HepG2 (cell line): Measurements from ENCODE around the gene CELSR2. TPM values are rescaled to one million over a fixed set of nuclear protein-coding genes. Genes with fewer than 3 reads are reported as not detected.

Experiments
- ELF3 ChIP-seq: IDR thresholded peaks from 2 replicates; pipeline ENCODE4 v1.6.1; 2016; ENCODE audit warnings: missing genetic modification reagents, missing compliant biosample characterization
- ESRRA ChIP-seq: sonication (generic); formaldehyde crosslinking; IDR thresholded peaks from 2 replicates; pipeline ENCODE4 v1.5.1; 2020; ENCODE audit warnings: mild to moderate bottlenecking, low read depth, missing genetic modification reagents
- NAIF1 ChIP-seq: sonication (generic); formaldehyde crosslinking; IDR thresholded peaks from 2 replicates; pipeline ENCODE4 v1.5.0; 2020; ENCODE audit warnings: mild to moderate bottlenecking, missing genetic modification reagents, borderline replicate concordance
- SIX1 ChIP-seq: sonication (generic); formaldehyde crosslinking; IDR thresholded peaks from 2 replicates; pipeline ENCODE4 v1.4.0; 2020; ENCODE audit warnings: missing genetic modification reagents, borderline replicate concordance
- SMAD9 ChIP-seq: sonication (generic); formaldehyde crosslinking; IDR thresholded peaks from 2 replicates; pipeline ENCODE4 v1.5.1; 2020; ENCODE audit warnings: mild to moderate bottlenecking, missing genetic modification reagents
- ZBTB20 ChIP-seq: sonication (generic); formaldehyde crosslinking; IDR thresholded peaks from 2 replicates; pipeline ENCODE4 v1.8.1; 2023; ENCODE audit warnings: missing genetic modification reagents, low read depth, mild to moderate bottlenecking, borderline replicate concordance
- ZKSCAN5 ChIP-seq: sonication (generic); formaldehyde crosslinking; IDR thresholded peaks from 2 replicates; pipeline ENCODE4 v1.5.1; 2020; ENCODE audit warnings: mild to moderate bottlenecking, missing genetic modification reagents
- ZMYM3 ChIP-seq: sonication (generic); formaldehyde crosslinking; IDR thresholded peaks from 2 replicates; pipeline ENCODE4 v1.5.1; 2020; ENCODE audit warnings: mild to moderate bottlenecking, missing genetic modification reagents
- ZNF20 ChIP-seq: sonication (generic); formaldehyde crosslinking; IDR thresholded peaks from 2 replicates; pipeline ENCODE4 v1.4.0; 2020; ENCODE audit warnings: mild to moderate bottlenecking, moderate library complexity, missing genetic modification reagents
- ZNF224 ChIP-seq: sonication (generic); formaldehyde crosslinking; IDR thresholded peaks from 2 replicates; pipeline ENCODE4 v1.5.0; 2020; ENCODE audit warnings: mild to moderate bottlenecking, missing genetic modification reagents
- ZNF468 ChIP-seq: sonication (generic); formaldehyde crosslinking; IDR thresholded peaks from 2 replicates; pipeline ENCODE4 v1.8.0; 2022; ENCODE audit warnings: mild to moderate bottlenecking, moderate library complexity, missing genetic modification reagents
- ZNF484 ChIP-seq: sonication (generic); formaldehyde crosslinking; IDR thresholded peaks from 2 replicates; pipeline ENCODE4 v1.5.1; 2020; ENCODE audit warnings: mild to moderate bottlenecking, low read depth, missing genetic modification reagents, borderline replicate concordance
- polyA plus RNA-seq, 8 experiments: library from polyadenylated mRNA; depleted of rRNA in 3 of 8; stranded (reverse) in 7 of 8; unstranded in 1 of 8; fragments of >200 nt; fragmentation: Illumina TruSeq in 4 of 8; extraction: Trizol in 4 of 8; gene quantifications; 2 replicates each; pipeline versions ENCODE4 v1.2.1 to v1.2.3, GENCODE V29; 2011 to 2016; ENCODE audit warnings: low read depth in 4 of 8, missing spikeins in 1 of 8, mixed read lengths in 1 of 8; ENCODE audit not compliant: insufficient read depth in 1 of 8
- total RNA-seq, 5 experiments: library from RNA; depleted of rRNA; stranded (reverse); fragments of >200 nt; fragmentation: Illumina TruSeq; extraction: Trizol; gene quantifications; 2 replicates each; pipeline ENCODE4 v1.2.3, GENCODE V29; 2016; ENCODE audit warnings: low read depth in 1 of 5
- TF ChIP-seq, protein P1 (sequence below): sonication (generic); formaldehyde crosslinking; IDR thresholded peaks from 2 replicates; pipeline ENCODE4 v1.4.0; 2020; ENCODE audit warnings: mild to moderate bottlenecking, missing genetic modification reagents, borderline replicate concordance
- TF ChIP-seq, protein P2 (sequence below): sonication (generic); formaldehyde crosslinking; IDR thresholded peaks from 2 replicates; pipeline ENCODE4 v1.5.1; 2020; ENCODE audit warnings: missing genetic modification reagents, mild to moderate bottlenecking, borderline replicate concordance
- TF ChIP-seq, protein P3 (sequence below): IDR thresholded peaks from 2 replicates; pipeline ENCODE4 v1.6.1; 2016; ENCODE audit warnings: low read depth, missing genetic modification reagents, missing compliant biosample characterization
- TF ChIP-seq, protein P4 (sequence below): IDR thresholded peaks from 2 replicates; pipeline ENCODE4 v1.6.1; 2016; ENCODE audit warnings: mild to moderate bottlenecking, missing biosample characterization, missing genetic modification reagents

CELSR2 gene
- total and polyA plus RNA-seq, 2 of the 13 experiments (the other 11 are each of a cell fraction or from before 2014, with no cell fraction given): 4.0 to 6.6 TPM

DNA sequence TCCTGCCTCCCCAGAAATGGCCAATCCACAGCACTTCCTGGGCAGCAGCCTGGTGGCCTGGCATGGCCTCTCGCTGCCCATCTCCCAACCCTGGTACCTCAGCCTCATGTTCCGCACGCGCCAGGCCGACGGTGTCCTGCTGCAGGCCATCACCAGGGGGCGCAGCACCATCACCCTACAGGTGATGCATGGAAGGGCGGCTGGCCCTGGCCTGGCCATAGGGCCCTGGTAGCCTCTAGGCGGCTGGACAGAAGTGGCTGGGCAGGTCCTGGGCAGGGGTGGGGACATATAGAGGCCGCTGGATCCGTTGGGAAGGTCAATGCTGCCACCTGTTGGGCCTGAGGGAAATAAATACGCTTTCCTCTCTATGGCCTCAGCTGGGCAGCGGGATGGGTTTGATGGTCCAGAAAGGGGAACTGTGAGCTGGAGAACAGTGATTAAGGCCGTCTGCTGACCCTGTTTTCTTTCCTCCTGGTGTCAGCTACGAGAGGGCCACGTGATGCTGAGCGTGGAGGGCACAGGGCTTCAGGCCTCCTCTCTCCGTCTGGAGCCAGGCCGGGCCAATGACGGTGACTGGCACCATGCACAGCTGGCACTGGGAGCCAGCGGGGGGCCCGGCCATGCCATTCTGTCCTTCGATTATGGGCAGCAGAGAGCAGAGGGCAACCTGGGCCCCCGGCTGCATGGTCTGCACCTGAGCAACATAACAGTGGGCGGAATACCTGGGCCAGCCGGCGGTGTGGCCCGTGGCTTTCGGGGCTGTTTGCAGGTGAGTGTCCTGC, 14.4 kb downstream of the CELSR2 start (continued):
- TF ChIP-seq ZNF484 (CRISPR knock-in tag) (no peak), ZMYM3 (CRISPR knock-in tag) (peak; percentile 77), SMAD9 (no peak), ZKSCAN5 (CRISPR knock-in tag) (no peak), ELF3 (CRISPR knock-in tag) (peak; percentile 78), ZNF468 (CRISPR knock-in tag) (no peak), ZBTB20 (peak; percentile 95; the same call in 1 of the 2 replicates), ZNF20 (CRISPR knock-in tag) (no peak), NAIF1 (CRISPR knock-in tag) (no peak), ESRRA (peak; percentile 53; the same call in 1 of the 2 replicates), SIX1 (CRISPR knock-in tag) (no peak), ZNF224 (no peak)
- TF ChIP-seq, protein P1, sequence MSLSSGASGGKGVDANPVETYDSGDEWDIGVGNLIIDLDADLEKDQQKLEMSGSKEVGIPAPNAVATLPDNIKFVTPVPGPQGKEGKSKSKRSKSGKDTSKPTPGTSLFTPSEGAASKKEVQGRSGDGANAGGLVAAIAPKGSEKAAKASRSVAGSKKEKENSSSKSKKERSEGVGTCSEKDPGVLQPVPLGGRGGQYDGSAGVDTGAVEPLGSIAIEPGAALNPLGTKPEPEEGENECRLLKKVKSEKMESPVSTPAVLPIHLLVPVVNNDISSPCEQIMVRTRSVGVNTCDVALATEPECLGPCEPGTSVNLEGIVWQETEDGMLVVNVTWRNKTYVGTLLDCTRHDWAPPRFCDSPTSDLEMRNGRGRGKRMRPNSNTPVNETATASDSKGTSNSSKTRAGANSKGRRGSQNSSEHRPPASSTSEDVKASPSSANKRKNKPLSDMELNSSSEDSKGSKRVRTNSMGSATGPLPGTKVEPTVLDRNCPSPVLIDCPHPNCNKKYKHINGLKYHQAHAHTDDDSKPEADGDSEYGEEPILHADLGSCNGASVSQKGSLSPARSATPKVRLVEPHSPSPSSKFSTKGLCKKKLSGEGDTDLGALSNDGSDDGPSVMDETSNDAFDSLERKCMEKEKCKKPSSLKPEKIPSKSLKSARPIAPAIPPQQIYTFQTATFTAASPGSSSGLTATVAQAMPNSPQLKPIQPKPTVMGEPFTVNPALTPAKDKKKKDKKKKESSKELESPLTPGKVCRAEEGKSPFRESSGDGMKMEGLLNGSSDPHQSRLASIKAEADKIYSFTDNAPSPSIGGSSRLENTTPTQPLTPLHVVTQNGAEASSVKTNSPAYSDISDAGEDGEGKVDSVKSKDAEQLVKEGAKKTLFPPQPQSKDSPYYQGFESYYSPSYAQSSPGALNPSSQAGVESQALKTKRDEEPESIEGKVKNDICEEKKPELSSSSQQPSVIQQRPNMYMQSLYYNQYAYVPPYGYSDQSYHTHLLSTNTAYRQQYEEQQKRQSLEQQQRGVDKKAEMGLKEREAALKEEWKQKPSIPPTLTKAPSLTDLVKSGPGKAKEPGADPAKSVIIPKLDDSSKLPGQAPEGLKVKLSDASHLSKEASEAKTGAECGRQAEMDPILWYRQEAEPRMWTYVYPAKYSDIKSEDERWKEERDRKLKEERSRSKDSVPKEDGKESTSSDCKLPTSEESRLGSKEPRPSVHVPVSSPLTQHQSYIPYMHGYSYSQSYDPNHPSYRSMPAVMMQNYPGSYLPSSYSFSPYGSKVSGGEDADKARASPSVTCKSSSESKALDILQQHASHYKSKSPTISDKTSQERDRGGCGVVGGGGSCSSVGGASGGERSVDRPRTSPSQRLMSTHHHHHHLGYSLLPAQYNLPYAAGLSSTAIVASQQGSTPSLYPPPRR (CRISPR knock-in tag): peak; percentile 79
- TF ChIP-seq, protein P2, sequence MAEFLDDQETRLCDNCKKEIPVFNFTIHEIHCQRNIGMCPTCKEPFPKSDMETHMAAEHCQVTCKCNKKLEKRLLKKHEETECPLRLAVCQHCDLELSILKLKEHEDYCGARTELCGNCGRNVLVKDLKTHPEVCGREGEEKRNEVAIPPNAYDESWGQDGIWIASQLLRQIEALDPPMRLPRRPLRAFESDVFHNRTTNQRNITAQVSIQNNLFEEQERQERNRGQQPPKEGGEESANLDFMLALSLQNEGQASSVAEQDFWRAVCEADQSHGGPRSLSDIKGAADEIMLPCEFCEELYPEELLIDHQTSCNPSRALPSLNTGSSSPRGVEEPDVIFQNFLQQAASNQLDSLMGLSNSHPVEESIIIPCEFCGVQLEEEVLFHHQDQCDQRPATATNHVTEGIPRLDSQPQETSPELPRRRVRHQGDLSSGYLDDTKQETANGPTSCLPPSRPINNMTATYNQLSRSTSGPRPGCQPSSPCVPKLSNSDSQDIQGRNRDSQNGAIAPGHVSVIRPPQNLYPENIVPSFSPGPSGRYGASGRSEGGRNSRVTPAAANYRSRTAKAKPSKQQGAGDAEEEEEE (CRISPR knock-in tag): peak; percentile 86; the same call in 1 of the 2 replicates
- TF ChIP-seq, protein P3, sequence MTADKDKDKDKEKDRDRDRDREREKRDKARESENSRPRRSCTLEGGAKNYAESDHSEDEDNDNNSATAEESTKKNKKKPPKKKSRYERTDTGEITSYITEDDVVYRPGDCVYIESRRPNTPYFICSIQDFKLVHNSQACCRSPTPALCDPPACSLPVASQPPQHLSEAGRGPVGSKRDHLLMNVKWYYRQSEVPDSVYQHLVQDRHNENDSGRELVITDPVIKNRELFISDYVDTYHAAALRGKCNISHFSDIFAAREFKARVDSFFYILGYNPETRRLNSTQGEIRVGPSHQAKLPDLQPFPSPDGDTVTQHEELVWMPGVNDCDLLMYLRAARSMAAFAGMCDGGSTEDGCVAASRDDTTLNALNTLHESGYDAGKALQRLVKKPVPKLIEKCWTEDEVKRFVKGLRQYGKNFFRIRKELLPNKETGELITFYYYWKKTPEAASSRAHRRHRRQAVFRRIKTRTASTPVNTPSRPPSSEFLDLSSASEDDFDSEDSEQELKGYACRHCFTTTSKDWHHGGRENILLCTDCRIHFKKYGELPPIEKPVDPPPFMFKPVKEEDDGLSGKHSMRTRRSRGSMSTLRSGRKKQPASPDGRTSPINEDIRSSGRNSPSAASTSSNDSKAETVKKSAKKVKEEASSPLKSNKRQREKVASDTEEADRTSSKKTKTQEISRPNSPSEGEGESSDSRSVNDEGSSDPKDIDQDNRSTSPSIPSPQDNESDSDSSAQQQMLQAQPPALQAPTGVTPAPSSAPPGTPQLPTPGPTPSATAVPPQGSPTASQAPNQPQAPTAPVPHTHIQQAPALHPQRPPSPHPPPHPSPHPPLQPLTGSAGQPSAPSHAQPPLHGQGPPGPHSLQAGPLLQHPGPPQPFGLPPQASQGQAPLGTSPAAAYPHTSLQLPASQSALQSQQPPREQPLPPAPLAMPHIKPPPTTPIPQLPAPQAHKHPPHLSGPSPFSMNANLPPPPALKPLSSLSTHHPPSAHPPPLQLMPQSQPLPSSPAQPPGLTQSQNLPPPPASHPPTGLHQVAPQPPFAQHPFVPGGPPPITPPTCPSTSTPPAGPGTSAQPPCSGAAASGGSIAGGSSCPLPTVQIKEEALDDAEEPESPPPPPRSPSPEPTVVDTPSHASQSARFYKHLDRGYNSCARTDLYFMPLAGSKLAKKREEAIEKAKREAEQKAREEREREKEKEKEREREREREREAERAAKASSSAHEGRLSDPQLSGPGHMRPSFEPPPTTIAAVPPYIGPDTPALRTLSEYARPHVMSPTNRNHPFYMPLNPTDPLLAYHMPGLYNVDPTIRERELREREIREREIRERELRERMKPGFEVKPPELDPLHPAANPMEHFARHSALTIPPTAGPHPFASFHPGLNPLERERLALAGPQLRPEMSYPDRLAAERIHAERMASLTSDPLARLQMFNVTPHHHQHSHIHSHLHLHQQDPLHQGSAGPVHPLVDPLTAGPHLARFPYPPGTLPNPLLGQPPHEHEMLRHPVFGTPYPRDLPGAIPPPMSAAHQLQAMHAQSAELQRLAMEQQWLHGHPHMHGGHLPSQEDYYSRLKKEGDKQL (CRISPR knock-in tag): no peak; the same call in 1 of the 2 replicates
- TF ChIP-seq, protein P4, sequence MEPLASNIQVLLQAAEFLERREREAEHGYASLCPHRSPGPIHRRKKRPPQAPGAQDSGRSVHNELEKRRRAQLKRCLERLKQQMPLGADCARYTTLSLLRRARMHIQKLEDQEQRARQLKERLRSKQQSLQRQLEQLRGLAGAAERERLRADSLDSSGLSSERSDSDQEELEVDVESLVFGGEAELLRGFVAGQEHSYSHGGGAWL: peak; percentile 83
